ENCODE measurements around the gene CLIC4. TPM values are rescaled to one million over a fixed set of nuclear protein-coding genes. Genes with fewer than 3 reads are reported as not detected.
"Not testable (repeated sequence)": the region's sequence is repeated elsewhere in the genome, so short reads cannot be mapped to it uniquely, and the experiment has no call there.

The CLIC4 gene
- total RNA-seq, 4 donors from 2014 or later: 294 to 434 (median 374) TPM

GRCh38 chr1:24749886-24750285 lies 4.6 kb downstream of the CLIC4 start:
- Histone ChIP-seq H3K36me3 (no peaks in the 10 kb centered on the region), H3K9me3 (no peaks in the 10 kb centered on the region), H3K4me3 (no peak overlapping the region), H3K27ac (peak overlapping the region in 1 of 2 donors; percentile 96), H3K4me1 (peaks cover 5 to 10% of the 10 kb centered on the region in 2 donors), H3K27me3 (no peaks in the 10 kb centered on the region)
- intact Hi-C loops (cut with DNase I; ENCODE audit: low total_unique reads): no loop called here
- no peak for DNase-seq
- TF ChIP-seq POLR2A (IDR thresholded peaks at IDR 0.05) (no peak), CTCF (IDR thresholded peaks at IDR 0.05) (no peak)

GRCh38 chr1:24751833-24752232 lies 6.6 kb downstream of the CLIC4 start:
- Histone ChIP-seq H3K27me3 (no peaks in the 10 kb centered on the region), H3K4me3 (no peak overlapping the region), H3K4me1 (peaks cover 5 to 10% of the 10 kb centered on the region in 2 donors), H3K27ac (peak overlapping the region in 1 of 2 donors; percentile 62), H3K36me3 (no peaks in the 10 kb centered on the region), H3K9me3 (no peaks in the 10 kb centered on the region)
- no peak for TF ChIP-seq CTCF (IDR thresholded peaks at IDR 0.05)
- no peak for TF ChIP-seq POLR2A (IDR thresholded peaks at IDR 0.05)
- no peak for DNase-seq
- intact Hi-C loops (cut with DNase I; ENCODE audit: low total_unique reads): no loop called here

DNA sequence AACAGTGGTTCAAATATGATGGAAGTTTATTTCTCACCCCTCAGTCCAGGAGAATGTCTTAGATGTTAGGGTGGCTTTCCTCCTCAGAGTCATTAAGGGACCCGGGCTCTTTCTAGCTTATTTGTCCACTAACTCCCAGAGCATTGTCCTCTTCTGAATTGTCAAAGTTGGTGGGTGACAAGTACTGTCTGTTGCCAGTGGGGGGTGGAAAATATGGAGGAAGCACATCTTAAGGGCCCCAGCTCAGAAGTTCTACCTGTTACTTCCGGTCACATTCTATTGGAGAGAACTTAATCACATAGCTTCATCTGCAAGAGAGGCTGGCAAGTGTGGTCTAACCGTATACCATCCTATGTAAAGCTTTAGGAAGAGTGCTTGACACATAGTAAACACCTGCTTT lies 7.1 kb downstream of the CLIC4 start:
- no peaks in the 10 kb centered on the region for H3K36me3 ChIP-seq
- no peak for TF ChIP-seq CTCF (IDR thresholded peaks at IDR 0.05)
- no peak for TF ChIP-seq POLR2A (IDR thresholded peaks at IDR 0.05)
- H3K27ac ChIP-seq: peak overlapping the region in 1 of 2 donors; percentile 62
- DNase-seq: no peak
- intact Hi-C loops (cut with DNase I; ENCODE audit: low total_unique reads): no loop called here
- H3K9me3 ChIP-seq: no peaks in the 10 kb centered on the region
- H3K27me3 ChIP-seq: no peaks in the 10 kb centered on the region
- no peak overlapping the region for H3K4me3 ChIP-seq
- H3K4me1 ChIP-seq: peaks cover 5 to 10% of the 10 kb centered on the region in 2 donors

GRCh38 chr1:24754229-24754628 lies 9.0 kb downstream of the CLIC4 start:
- Histone ChIP-seq H3K36me3 (no peaks in the 10 kb centered on the region), H3K4me3 (no peak overlapping the region), H3K9me3 (no peaks in the 10 kb centered on the region), H3K27me3 (no peaks in the 10 kb centered on the region), H3K27ac (peak overlapping the region; percentile 53 to 62), H3K4me1 (peaks cover 5 to 13% of the 10 kb centered on the region in 2 donors)
- no peak for TF ChIP-seq CTCF (IDR thresholded peaks at IDR 0.05)
- no peak for TF ChIP-seq POLR2A (IDR thresholded peaks at IDR 0.05)
- intact Hi-C loops (cut with DNase I; ENCODE audit: low total_unique reads): no loop called here
- no peak for DNase-seq

- H3K9me3 ChIP-seq: not testable (repeated sequence)
- H3K27ac ChIP-seq: peak overlapping the region in 1 of 2 donors; percentile 62
Measured at GRCh38 chr1:24755323-24755722, 10.1 kb downstream of the CLIC4 start.

DNA sequence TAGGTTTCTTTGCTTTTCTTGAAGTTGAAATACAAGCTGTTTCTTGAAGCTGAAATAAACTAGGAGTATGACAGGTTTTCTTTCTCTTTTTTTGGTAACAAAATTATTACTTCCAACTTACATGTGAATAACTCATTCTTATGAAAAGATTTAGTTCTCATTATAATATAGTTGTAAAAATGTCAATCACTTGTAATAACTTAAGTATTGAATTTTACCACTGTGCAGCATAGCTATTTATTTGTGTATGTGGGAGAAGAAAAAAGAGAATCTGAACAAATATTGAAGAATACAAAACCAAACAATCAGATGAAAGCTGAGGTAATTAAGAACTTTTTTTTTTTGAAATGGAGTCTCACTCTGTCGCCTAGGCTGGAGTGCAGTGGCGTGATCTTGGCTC lies 11.1 kb downstream of the CLIC4 start:
- TF ChIP-seq POLR2A (IDR thresholded peaks at IDR 0.05): no peak
- no peak for TF ChIP-seq CTCF (IDR thresholded peaks at IDR 0.05)
- Histone ChIP-seq H3K27ac (peak overlapping the region in 1 of 2 donors; percentile 11), H3K36me3 (no peaks in the 10 kb centered on the region), H3K9me3 (no peaks in the 10 kb centered on the region), H3K4me1 (peaks cover 5 to 14% of the 10 kb centered on the region in 2 donors), H3K4me3 (no peak overlapping the region), H3K27me3 (no peaks in the 10 kb centered on the region)
- intact Hi-C loops (cut with DNase I; ENCODE audit: low total_unique reads): no loop called here
- DNase-seq: no peak

More at GRCh38 chr1:24755323-24755722, 10.1 kb downstream of the CLIC4 start:
- intact Hi-C loops (cut with DNase I; ENCODE audit: low total_unique reads); H3K27me3 ChIP-seq; DNase-seq; H3K4me3 ChIP-seq; H3K36me3 ChIP-seq: not testable (repeated sequence)
- H3K4me1 ChIP-seq: peaks cover 5 to 14% of the 10 kb centered on the region in 2 donors
